GM18519 (cell line): ENCODE results near the gene DNAAF2.
"Not testable (repeated sequence)": the region's sequence is repeated elsewhere in the genome, so short reads cannot be mapped to it uniquely, and the experiment has no call there.

Experiments used
- ATAC-seq: cut with Tn5 transposase; IDR thresholded peaks from one replicate; pipeline ENCODE4 v1.9.1; 2021; ENCODE audit warnings: mild to moderate bottlenecking, moderate library complexity; ENCODE audit not compliant: unreplicated experiment, low FRiP score

Gene DNAAF2

DNA sequence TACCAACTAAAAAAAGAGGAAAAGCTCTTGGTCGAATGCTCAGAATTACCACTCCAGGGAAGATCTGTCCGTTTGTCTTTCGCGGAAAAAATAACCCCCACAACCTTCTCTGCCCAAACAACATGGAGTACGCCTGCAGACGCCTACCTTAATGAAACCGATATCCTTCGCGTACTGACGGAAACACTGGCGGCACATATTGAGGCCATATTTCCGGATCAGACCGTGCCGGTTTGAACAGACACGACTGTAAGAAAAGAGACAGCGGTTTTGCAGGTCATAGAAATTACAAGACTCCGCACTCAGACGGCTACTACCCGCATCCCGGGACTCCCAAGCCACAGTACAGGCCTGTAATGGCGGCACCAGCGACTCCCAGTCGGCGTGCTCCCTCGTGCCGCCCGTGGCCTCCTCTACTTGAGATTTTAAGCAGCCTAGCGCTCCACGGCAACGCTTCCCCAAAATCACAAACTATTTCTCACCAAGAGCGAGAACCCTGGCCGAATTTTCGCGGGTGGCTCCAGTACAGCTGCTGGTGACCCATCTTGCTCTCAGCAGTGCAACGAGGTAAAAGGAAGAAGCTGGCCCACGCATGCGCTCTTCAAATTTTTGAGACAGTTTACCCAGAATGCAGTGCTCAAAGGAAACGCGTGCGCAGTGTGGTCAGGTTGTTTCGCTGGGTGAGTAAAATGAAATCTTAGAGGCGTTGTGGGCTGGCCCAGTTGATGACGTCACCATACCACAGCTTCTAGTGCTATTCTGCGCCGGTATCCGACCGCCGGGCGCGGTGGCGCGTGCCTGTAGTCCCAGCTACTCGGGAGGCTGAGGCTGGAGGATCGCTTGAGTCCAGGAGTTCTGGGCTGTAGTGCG, 49.0 kb downstream of the DNAAF2 start, which contains the start of gene RPS29:
Gene RPS29, minus strand, starts transcription at position 578 of the 870 bp plus-strand sequence. Its CDS starts 34 bp downstream, at position 544.
- peak; percentile 86 for ATAC-seq

DNA sequence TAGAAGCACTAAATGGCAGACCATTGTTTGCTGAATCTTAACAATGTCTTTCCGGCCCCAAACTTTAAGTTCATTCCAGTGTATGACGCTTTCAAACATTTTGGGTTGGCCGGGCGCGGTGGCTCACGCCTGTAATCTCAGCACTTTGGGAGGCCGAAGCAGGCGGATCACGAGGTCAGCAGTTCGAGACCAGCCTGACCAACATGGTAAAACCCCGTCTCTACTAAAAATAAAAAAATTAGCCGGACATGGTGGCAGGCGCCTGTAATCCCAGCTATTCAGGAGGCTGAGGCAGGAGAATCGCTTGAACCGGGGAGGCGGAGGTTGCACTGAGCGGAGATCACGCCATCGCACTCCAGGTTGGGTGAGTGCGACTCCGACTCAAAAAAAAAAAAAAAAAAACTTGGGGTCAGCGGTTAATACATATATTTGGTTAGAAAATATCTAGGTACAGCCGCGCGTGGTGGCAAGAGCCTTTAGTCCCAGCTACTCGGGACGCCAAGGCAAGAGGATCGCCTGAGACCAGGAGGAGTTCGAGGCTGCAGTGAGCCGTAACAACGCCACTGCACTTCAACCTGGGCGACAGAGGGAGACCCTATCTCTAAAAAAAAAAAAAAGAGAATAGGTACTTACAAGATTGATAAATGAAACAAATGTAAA, 49.9 kb downstream of the DNAAF2 start:
- not testable (repeated sequence) for ATAC-seq

DNA sequence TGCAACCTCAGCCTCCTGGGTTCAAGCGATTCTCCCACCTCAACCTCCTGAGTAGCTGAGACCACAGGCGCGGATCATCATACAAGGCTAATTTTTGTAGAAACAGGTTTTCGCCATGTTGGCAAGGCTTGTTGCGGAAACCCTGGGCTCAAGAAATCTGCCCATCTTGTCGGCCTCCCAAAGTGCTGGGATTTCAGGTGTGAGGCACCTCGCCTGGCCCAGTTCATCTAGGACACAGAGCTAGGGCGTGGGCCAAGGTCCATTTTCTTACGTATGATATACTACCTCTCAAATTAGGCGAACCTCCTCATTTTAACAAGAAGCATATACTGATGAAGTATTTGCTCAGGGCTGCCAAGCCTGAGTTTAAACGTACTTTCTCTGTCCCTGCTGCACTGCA, 51.0 kb downstream of the DNAAF2 start:
- ATAC-seq: no peak

DNA sequence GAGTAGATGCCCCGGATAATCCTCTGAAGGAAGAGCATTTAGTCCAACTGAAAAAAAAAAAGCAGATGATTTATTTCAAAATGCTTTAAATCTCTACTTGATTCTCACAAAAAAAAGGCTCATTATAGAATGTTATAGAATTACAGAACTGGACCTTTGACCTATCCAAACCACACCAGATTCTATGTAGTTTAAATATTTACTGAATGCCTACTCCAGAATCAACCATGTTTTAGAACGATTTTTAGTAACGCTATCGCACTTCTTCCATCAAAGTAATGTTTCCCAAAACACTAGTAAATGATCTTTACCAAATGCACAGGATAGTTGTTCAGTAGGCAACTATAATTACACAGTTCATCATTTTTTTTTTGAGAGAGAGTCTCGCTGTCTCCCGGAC, 51.4 kb downstream of the DNAAF2 start:
- no peak for ATAC-seq

DNA sequence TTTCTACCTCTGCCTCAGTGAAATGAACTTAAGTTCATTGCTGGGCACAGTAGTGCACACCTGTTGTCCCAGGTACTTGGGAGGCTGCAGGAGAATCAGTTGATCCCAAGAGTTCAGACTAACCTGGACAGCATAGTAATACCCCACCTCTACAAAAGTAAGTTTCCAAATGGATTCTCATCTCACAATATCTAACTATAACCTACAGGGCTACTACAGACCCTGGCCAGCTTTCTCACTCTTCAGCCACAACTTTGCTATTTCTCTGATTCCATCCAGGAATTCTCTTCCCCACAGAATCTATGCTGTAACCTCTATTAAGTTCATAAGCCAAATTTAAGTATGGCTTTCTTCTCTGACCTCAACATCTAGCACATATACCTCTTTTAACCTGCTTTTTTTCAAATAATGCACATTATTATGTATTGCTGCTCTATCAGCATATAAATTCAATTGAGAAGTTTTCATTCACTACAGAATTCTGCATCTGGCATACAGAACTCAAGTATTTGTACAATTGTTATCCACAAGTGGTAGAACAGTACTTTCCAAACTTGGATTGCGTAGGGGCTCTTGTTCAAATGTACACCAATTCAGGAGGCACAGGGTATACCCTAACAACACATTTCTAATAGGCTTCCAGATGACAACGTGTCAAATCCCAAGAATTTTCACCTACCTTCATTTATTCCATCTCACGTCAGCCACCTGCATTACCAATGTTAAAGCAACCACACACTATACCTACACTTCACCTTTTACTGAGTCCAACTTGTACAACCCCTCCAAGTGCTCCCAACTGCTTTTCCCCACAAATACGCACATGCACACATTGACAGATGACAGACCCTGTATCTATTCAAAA, 52.7 kb downstream of the DNAAF2 start:
- no peak for ATAC-seq

DNA sequence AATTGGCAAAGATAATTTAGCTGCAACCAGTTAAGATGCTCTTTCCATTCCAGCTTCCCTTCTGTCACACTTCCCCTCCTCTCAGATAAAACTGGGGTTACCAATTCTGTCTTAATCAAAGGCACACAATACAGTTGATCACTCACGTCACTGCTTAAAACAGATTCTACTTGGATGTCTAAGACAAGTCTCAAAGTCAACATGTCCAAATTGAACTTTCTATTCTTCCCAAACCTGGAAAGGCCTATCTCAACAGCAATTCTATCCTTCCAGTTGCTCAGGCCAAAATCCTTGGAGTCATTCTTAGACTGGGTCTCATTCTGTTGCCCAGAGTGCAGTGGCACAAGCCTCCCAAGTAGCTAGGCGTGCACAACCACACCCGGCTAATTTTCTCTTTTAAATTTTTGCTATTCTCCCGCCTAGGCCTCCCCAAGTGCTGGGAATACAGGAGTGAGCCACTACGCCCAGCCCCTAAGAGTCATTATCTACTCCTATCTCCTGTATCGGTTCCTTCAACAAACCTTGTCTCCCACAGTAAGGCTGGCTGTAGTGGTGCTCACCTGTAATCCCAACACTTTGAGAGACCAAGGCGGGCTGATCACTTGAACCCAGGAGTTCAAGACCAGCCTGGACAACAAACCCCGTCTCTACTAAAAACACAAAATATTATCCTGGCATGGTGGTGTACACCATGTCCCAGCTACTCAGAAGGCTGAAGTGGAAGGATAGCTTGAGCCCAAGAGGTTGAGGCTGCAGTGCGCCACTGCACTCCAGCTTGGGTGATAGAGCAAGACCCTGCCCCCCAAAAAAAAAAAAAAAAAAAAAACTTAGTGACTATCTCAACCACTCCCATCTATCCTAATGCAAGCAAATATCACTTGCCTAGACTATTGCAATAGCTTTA, 53.6 kb downstream of the DNAAF2 start:
- no peak for ATAC-seq

DNA sequence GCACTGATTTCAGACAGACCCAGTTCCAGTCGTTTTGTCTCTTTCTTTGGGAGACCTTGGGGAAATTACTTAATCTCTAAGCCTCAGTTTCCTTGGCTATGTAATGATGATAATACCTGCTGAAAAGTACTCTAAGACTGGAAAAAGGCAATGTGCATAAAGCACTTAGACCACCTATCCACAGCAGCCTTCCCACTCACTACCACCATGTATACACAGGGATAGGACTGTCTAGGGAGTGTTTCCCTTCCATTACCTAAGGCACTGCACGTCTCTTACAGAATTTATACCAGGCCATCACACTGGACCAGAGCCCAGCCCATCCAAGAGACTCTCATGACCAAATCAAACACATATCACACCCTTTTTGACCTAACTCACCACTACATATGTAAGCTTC, 55.2 kb downstream of the DNAAF2 start:
- no peak for ATAC-seq

DNA sequence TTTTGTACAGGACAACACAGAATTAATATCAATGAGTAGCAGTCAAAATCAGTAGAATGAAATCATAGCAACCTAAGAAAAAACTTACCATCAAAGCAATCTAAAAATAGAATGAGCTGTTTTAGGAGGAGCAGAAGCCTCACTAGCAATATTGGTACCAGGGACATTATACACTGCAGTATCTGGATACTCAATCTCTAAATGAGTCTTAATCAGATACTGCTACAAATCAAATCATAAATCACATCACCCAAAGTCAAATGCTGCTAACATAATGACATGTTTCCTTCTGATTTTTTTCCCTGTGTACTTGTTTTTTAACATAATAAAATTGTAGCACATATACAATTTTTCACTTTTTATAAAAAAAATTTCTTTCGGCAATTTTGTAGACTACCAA, 56.9 kb downstream of the DNAAF2 start:
- no peak for ATAC-seq
